Measurements from ENCODE around the gene GHRHR.

The GHRHR gene

DNA sequence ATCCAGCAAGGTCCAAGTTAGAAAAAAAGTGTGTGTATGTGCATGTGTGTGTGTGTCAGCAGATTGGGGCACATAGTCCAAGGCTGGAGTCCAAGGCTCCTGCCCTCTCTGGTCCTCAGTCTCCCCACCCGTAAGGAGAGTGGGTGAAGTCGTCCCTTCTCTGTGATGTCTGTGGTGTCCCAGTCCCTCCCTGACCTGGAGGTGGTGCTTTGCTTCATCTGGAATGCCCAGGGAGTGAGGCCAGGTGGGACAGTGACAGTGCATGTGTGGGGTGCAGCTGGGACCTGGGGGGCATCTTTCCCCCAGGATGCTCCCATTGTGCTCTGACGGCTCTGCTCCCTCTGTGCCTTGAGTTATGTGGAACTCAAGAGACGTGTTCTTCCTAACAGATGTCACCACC, 34.1 kb upstream of the GHRHR start:
- DNase-seq: no peak

GRCh38 chr7:30930621-30931020, 33.1 kb upstream of the GHRHR start:
- DNase-seq: no peak

GRCh38 chr7:30931161-30931928, 32.4 kb upstream of the GHRHR start:
- no peak for DNase-seq

DNA sequence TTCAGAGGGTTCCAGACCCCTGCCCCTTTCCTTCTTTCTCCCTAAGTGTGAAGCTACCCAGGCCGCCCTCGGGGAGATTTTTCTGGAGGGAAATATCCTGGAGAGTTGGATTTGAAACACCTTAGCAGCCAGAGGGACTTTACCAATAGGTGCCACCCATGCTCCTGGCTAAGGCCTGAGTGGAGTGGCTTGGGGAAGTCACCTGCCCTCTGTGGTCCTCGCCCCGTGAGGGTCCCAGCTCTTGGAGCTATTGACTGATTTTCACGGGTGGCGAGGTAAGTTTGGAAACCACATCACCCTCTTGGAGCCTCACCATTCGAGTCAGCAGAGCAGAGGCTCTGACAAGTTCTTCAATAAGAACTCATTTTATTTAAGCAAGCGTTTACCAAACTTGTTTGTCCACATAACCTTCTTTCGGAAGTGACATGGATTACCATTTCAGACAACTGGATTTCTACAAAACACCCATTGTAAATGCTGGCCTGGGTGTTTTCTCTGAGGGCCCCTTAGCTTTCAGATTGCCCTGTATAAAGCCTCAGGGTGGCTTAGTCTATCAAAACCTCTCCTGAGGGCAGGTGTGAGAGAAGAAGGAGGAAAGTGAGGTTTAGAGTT, 31.7 kb upstream of the GHRHR start:
- no peak for DNase-seq

- DNase-seq: no peak
These were observed 31.2 kb upstream of the GHRHR start for GRCh38 chr7:30932562-30932961.

- DNase-seq: peak; percentile 11
These were observed 30.4 kb upstream of the GHRHR start for GRCh38 chr7:30933124-30933974.

- no peak for DNase-seq
These were observed 29.5 kb upstream of the GHRHR start for GRCh38 chr7:30934225-30934624.

GRCh38 chr7:30934732-30935568, 28.8 kb upstream of the GHRHR start:
- no peak for DNase-seq

DNA sequence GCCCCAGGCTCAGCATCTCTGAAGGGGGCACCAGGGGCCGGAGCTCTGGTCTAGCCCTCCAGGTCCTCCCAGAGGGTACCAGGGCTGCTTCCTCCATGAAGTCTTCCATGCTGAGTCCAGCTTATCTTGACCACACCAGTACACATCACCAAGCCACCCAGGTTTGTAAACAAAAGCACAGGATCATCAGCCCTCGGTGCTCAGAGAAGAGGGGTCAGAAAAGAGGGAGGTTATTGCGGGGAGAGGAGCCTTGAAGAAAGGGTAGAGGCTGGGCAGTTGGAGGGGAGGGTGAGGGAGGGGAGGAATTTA, 28.2 kb upstream of the GHRHR start:
- no peak for DNase-seq

DNA sequence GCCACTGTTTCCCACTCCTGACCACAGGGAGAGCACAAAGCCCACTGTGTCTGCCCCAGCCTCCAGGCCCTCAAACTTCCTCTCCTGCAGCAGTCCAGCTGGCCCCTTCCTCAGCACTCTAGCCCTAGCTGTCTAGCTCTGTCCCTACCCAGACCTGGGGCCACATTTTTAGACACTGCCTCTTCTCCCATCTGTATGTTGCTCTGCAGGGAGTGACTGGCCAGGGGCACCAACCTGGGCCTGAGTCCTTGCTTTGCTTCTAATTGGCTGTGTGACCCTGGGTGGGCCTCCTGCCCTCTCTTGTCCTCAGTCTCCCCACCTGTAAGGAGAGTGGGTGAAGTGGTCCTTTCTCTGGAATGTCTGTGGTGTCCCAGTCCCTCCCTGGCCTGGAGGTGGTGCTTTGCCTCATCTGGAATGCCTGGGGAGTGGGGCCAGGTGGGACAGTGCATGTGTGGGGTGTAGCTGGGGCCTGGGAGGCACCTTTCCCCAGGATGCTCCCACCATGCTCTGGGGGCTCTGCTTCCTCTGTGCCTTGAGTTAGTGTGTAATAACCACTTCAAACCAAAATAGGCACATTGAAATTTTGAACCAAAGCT, 27.0 kb upstream of the GHRHR start:
- no peak for DNase-seq

DNA sequence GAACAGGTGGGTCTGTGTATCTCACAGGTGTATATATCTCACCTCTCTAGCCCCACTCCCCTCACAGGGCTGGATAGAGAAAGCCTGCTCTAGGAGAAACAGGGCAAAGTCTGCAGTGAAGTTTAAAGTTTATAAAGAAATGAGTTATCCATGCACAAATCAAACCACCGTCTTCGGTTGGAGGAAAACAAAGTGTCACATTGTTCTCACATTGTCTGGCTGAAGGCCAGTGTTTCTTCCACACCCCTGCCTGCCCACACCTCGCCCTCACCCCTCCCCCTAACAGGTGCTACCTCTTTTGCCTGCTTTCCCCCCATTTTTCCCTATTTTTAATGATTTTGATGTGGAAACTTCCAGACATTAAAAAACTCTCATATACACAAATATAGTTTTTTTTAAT, 26.3 kb upstream of the GHRHR start:
- DNase-seq: no peak

DNA sequence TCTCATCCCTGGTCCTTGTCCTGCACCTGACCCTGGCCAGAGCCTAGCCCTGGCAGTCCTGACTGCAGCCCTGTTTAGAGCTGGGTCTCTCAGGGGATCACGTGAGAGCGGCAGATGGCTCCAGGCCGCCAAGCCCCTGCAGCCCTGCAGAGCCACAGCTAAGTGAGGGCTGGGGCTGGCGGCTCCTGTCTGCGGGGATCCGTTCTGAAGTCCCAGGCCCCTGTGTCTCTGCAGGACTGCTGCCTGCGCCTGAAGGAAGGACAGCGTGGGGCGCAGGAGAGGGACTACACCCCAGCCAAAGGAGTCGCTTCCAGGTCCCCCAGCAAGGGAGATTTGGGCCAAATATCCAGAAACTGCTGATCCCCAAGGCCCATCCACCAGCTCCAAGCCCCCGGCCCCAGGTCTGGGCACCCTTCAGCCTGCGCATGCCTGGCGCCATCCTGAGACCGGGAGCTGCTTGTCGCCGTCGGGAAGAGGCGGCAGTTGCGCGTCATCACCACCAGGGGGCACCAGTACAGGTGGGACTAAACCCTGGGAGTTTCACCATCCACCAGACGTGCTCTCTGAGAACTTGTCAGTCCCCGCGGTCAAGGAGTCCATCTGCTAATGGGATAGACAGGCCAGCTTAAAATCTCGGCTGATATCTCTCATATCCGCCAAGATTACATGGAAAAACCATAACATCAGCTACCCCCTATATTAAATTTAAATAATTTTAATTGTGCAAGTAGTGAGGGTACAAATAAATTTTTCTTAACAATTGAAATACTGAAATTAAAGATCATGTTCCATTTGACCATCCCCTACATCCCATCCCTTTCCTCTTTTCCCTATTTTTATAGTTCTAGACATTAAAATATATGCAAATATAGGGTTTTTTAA, 25.1 kb upstream of the GHRHR start:
- DNase-seq: peak; percentile 85

DNA sequence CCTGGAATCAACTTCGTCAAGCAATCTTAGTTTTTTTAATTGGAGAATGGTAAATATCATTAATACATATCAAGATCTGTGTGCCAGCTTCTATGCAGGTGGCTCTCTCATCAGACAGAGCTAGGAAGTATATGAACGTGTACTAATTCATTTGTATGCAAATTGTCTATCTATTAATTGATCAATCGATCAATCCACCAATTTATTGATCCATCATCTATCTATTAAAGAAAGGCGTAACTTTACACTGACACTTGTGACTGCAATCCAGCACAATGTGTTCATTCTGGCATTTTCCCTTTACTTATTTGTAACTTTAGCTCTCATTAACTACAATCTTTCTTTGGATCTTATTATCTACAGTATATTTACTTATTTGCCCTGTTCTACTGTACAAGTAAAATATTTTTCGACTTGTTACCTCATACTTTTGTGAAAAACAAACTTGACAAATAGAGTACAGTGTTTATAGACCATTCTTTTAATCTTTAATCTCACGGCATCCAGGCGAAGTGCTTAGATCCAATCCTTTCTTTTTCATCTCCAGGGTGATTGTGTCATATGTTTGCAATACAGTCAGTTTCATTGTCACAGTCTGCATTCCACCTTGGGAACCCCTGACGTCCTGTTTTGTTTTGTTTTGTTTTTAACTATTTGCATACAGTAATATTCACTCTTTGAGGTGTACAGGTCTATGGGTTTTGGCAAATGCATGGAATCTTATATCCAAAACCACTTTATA, 22.0 kb upstream of the GHRHR start:
- no peak for DNase-seq

DNA sequence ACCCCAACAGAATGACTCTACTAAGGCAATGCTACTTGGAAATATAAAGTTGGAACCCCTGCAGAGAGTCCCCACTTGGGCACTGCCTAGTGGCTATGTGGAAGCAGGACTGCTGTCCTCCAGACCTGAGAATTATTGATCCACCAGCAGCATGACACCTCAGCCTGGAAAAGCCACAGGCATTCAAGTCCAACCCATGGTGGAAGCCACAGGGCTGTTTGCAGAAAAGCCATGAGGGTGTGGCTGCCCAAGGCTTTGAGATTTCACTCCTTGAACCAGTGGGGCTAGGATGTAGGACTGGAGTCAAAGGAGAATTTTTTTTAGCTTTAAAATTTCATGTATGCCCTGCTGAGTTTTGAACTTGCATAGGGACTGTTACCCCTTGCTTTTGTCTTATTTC, 13.6 kb upstream of the GHRHR start:
- no peak for DNase-seq

DNA sequence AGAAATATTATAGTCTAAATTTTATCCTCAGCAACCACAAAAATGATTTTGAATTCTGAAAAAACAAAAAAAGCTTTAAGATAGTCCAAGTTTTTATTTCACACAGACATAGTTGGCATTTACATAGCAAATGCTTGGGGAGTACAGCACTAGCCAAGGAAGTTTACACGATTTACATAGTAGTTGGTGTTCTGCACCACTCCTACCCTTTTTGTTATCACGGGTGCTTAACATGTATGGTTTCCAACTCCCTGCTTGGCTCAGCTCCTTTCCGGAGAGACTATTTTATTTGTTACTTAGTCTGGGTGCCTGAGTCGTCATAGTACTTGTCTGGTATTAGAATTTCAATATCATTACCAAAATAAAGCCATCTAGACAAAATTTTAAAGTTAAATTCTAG, 8.8 kb upstream of the GHRHR start:
- no peak for DNase-seq

- no peak for DNase-seq
These were observed 7.0 kb upstream of the GHRHR start for GRCh38 chr7:30956704-30957103.

DNA sequence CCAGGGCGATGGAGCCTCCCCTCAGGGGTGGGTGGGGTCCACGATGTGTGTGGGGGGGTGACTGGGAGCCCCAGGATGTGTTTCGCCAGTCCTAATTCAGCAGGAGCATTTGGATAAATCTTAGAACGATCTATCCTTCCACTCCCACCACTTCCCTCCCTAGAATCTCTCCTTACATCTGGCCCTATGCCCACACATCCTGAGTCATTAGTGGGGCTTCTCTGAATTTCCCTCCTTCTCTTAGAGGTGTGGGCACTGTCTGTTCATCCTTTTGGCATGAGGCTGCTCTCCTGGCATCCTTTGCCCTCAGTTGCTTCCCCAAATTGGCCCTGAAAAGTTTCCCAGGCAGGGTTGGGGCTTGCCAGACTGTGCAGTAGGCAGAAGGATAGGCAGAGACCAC, 1.6 kb downstream of the GHRHR start:
- DNase-seq: no peak

DNA sequence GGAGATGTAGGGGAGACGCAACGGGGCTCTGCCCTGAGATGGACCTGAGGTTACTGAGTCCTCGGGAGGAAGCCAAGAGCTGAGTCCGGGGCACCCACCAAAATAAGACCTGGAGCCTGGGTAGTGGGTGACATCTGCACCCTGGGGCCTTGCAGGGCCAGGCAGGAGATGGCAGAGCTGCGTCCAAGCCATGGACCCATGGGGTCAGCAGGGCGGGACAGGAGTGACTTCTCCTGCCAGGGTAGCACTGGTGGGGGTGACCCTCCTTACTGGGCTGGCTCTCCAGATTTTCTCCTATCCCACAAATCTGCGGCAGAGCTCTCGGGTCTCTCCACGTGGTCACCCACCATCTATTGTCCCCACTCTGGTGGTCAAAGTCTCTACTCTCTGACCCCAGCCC, 2.1 kb downstream of the GHRHR start:
- no peak for DNase-seq

GRCh38 chr7:30968294-30968693, 4.5 kb downstream of the GHRHR start:
- DNase-seq: no peak

DNA sequence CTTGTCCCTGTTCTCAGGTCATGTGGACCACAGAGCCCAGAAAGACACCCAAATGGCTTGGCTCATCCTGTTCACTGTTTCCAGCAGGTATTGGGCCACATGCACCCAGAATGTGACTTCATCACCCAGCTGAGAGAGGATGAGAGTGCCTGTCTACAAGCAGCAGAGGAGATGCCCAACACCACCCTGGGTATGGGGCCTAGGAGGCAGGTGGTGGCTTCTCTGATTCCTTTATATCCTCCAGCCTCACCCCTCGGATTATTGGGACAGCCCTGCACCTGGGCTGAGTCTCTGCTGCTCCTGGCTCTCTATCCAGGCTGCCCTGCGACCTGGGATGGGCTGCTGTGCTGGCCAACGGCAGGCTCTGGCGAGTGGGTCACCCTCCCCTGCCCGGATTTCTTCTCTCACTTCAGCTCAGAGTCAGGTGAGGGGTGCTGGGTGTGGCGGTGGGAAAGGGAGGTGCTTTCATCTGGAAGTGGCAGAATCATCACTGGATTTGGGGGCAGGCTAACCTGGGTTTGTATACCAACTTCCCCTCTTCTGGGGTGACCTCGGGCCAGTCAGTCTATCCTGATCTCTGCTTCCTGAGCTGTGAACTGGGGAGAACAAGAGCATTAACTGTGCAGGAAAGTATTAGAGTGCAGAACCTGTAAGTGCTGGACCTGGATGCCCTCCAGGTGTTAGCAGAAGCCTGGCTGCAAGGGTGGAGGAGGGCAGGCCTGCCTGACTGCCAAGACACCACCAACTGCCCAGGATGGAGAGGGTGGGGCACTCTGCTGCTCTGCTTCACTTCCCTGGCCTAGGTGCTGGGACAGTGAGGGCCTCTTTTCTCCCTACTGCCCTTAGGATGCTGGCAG, 5.2 kb downstream of the GHRHR start:
- DNase-seq: no peak

Measured in NCI-H345 (cell line).